GM06990 (cell line): ENCODE results near the gene LPCAT2.

Experiments used
- DNase-seq: peaks from one replicate; pipeline ENCODE4 v3.0.0-alpha.2; 2011; ENCODE audit not compliant: insufficient read length; ENCODE audit errors: extremely low read depth
- H3K27me3 ChIP-seq: replicated peaks from 2 replicates; pipeline ENCODE4 v1.6.0; 2011; ENCODE audit warnings: low read length; ENCODE audit not compliant: control insufficient read depth, insufficient read depth
- H3K36me3 ChIP-seq: 2 replicates; pipeline ENCODE4 v1.5.1; 2011; ENCODE audit warnings: low read length; ENCODE audit not compliant: control insufficient read depth, insufficient read depth
- H3K4me3 ChIP-seq: replicated peaks from 2 replicates; pipeline ENCODE4 v1.5.1; 2011; ENCODE audit warnings: low read depth, mild to moderate bottlenecking, control low read depth, low read length
- CTCF ChIP-seq: IDR thresholded peaks from 2 replicates; pipeline ENCODE4 v1.5.1; 2011; ENCODE audit warnings: low read length, control low read depth, mild to moderate bottlenecking, inconsistent platforms; ENCODE audit not compliant: insufficient read depth, poor library complexity, severe bottlenecking

The LPCAT2 gene

DNA sequence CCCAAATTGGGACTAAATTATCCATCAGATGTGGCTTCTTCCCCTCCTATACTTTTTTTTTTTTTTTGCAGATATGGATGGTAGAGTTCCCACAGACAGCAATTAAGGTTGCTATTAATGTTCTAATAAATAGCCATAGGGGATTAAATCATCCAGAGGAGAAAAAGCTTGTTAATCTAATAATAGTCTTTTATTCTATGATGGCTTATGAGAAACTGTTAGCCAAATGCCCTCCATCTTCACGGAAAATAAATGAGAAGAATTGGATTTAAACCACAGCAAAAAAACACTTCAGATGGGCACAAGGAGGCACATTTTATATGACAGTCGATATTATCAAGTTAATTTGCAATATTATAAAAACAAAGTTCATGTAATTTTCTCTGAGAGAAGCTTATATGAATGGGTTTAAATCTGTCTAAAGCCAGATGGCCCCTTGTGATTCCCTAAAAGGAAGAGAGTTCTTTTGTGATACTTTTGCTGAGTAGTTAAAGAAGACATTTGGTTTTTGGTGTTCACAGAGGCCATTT, 52.5 kb downstream of the LPCAT2 start:
- no peak for DNase-seq
- H3K36me3 ChIP-seq: no peaks in the 10 kb centered on the region
- TF ChIP-seq CTCF: no peak

DNA sequence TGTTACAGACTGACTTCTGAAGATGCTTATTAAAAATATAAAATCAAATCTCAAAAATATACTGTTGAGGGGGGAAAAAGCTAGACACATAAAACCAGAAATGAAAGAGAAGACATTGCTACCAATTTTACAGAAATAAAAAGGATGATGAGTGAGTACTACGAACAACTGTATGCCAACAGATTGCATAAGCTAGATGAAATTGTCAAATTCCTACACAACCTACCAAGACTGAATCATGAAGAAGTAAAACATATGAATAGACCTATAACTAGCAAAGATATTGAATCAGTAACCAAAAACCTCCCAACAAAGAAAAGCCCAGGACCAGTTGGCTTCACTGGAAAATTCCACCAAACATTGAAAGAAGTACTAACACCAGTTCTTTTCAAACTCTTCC, 54.1 kb downstream of the LPCAT2 start:
- TF ChIP-seq CTCF: no peak
- no peak for DNase-seq
- Histone ChIP-seq H3K36me3 (no peaks in the 10 kb centered on the region), H3K27me3 (no peaks in the 10 kb centered on the region), H3K4me3 (no peak overlapping the region)

More for the DNA sequence above, 52.5 kb downstream of the LPCAT2 start:
- Histone ChIP-seq H3K27me3 (no peaks in the 10 kb centered on the region), H3K4me3 (no peak overlapping the region)

- TF ChIP-seq CTCF: no peak
- Histone ChIP-seq H3K36me3 (no peaks in the 10 kb centered on the region), H3K4me3 (no peak overlapping the region), H3K27me3 (no peaks in the 10 kb centered on the region)
- DNase-seq: no peak
These were observed 54.9 kb downstream of the LPCAT2 start for GRCh38 chr16:55563797-55564196.

DNA sequence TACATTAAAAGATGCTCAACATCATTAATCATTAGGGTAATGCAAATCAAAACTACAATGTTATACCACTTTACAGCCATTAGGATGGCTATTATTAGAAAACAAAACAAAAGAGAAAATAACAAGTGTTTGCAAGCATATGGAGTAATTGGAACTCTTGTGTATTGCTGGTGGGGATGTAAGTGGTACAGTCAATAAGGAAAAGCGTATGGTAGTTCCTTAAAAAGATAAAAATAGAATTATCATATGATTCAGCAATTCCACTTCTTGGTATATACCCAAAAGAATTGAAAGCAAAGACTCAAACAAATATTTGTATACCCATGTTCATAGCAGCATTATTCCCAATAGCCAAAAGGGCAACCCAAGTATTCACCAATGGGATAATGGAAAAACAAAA, 56.2 kb downstream of the LPCAT2 start:
- no peak overlapping the region for H3K4me3 ChIP-seq
- H3K36me3 ChIP-seq: no peaks in the 10 kb centered on the region
- no peak for DNase-seq
- no peak for TF ChIP-seq CTCF
- H3K27me3 ChIP-seq: no peaks in the 10 kb centered on the region

DNA sequence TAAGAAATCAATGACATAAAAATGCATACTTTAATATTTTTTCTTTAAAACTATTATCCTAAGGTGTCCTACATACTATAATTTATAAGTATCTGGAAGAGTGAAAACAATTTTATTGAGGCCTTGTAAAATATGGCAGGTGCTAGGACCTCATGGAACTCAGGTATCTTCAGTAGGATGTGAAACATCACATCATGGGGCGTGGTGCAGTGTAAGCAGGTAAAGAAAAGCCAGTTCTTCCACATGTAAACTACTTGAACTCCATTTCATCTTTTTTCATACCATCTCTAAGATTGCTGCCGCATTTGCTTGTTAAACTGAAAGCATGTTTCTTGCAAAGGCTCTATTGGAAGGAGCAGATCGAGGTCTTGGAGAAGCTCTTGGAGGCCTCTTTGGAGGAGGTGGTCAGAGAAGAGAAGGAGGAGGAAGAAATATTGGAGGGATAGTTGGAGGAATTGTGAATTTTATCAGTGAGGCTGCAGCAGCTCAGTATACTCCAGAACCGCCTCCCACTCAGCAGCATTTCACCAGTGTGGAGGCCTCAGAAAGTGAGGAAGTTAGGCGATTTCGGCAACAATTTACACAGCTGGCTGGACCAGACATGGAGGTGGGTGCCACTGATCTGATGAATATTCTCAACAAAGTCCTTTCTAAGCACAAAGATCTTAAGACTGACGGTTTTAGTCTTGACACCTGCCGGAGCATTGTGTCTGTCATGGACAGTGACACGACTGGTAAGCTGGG, 57.7 kb downstream of the LPCAT2 start, which contains the start of gene CAPNS2:
CAPNS2 (plus strand) TSS at position 253 of the 744 bp plus-strand sequence; CDS start at position 326, 73 bp downstream.
- H3K27me3 ChIP-seq: no peaks in the 10 kb centered on the region
- H3K4me3 ChIP-seq: no peak within 1 kb of the TSS
- no peaks in the 10 kb centered on the region for H3K36me3 ChIP-seq
- DNase-seq: no peak
- no peak for TF ChIP-seq CTCF
